ENCODE measurements around the gene MRPL50. TPM values are rescaled to one million over a fixed set of nuclear protein-coding genes. Genes with fewer than 3 reads are reported as not detected.

Gene MRPL50
- total RNA-seq, 3 donors from 2014 or later (not counting 1 experiment from before 2014, with no cell fraction given) = 4.4 to 5.9 (median 5.1) TPM

DNA sequence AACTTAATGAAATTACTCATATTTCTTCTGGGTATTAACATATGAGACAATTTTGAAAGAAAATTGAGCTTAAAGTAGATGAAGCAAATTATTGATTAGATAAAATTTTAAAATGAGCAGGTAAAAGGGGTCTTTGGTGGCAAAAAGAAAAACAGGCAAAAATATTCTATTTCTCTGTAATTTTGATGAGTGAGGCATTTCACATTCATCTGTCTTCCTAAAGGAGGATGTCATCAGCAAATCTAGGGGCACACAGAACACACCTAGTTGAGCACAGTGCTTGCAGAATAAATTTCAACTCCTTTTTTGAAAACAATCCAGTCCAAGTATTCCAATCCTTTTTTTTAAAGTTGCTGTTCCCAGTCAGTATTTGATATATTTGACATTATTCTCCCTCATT, 16.4 kb upstream of the MRPL50 start:
- no peak for ATAC-seq
- peaks cover 26 to 34% of the 10 kb centered on the region in 2 donors for H3K9me3 Mint-ChIP-seq
- no peak overlapping the region for H3K27ac Mint-ChIP-seq

DNA sequence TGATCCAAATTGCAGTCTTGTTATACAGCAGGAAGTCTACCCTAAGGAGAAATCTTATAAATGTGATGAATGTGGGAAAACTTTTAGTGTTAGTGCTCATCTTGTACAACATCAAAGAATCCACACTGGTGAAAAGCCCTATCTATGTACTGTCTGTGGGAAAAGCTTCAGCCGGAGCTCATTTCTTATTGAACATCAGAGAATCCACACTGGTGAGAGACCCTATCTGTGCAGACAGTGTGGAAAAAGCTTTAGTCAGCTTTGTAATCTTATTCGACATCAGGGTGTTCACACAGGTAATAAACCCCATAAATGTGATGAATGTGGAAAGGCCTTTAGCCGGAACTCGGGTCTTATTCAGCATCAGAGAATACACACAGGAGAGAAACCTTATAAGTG, 10.7 kb upstream of the MRPL50 start:
- Mint-ChIP-seq H3K27me3 (ENCODE audit: low read depth in 2 of 2) (no peaks in the 10 kb centered on the region), H3K4me3 (no peak overlapping the region), H3K9me3 (peaks cover 28 to 40% of the 10 kb centered on the region in 2 donors), H3K36me3 (peaks cover 77% of the 10 kb centered on the region), H3K4me1 (peaks cover 0 to 6% of the 10 kb centered on the region in 2 donors), H3K27ac (no peak overlapping the region)
- ATAC-seq (no peak), DNase-seq (no peak)
- no peak overlapping the region for H3K27ac ChIP-seq (ENCODE audit: low read length)
- H3K27me3 ChIP-seq (ENCODE audit: control insufficient read depth, insufficient read depth, low read length) = no peaks in the 10 kb centered on the region
- intact Hi-C loops (cut with micrococcal nuclease) = no loop called here
- peaks cover 49% of the 10 kb centered on the region for H3K36me3 ChIP-seq (ENCODE audit: control insufficient read depth, insufficient read depth, low read length)
- no peak overlapping the region for H3K4me3 ChIP-seq (ENCODE audit: low read length)
- no peaks in the 10 kb centered on the region for H3K4me1 ChIP-seq (ENCODE audit: control insufficient read depth, insufficient read depth, low read length)
- TF ChIP-seq, protein P1, sequence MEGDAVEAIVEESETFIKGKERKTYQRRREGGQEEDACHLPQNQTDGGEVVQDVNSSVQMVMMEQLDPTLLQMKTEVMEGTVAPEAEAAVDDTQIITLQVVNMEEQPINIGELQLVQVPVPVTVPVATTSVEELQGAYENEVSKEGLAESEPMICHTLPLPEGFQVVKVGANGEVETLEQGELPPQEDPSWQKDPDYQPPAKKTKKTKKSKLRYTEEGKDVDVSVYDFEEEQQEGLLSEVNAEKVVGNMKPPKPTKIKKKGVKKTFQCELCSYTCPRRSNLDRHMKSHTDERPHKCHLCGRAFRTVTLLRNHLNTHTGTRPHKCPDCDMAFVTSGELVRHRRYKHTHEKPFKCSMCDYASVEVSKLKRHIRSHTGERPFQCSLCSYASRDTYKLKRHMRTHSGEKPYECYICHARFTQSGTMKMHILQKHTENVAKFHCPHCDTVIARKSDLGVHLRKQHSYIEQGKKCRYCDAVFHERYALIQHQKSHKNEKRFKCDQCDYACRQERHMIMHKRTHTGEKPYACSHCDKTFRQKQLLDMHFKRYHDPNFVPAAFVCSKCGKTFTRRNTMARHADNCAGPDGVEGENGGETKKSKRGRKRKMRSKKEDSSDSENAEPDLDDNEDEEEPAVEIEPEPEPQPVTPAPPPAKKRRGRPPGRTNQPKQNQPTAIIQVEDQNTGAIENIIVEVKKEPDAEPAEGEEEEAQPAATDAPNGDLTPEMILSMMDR (IDR thresholded peaks at IDR 0.05) = no peak
- 96% methylated on average over 4 of the region's 4 CpGs for WGBS (ENCODE audit: insufficient coverage)
- peaks cover 36% of the 10 kb centered on the region for H3K9me3 ChIP-seq (ENCODE audit: control insufficient read depth, insufficient read depth, low read length)

More for the DNA sequence above, 16.4 kb upstream of the MRPL50 start:
- no peak overlapping the region for H3K4me3 ChIP-seq (ENCODE audit: low read length)
- no peaks in the 10 kb centered on the region for H3K4me1 ChIP-seq (ENCODE audit: control insufficient read depth, insufficient read depth, low read length)
- Mint-ChIP-seq H3K4me1 (no peaks in the 10 kb centered on the region), H3K36me3 (peaks cover 45% of the 10 kb centered on the region), H3K4me3 (no peak overlapping the region), H3K27me3 (ENCODE audit: low read depth in 2 of 2) (no peaks in the 10 kb centered on the region)
- H3K36me3 ChIP-seq (ENCODE audit: control insufficient read depth, insufficient read depth, low read length) = no peaks in the 10 kb centered on the region
- TF ChIP-seq, protein P1 (IDR thresholded peaks at IDR 0.05) = no peak
- no peak for DNase-seq
- H3K27ac ChIP-seq (ENCODE audit: low read length) = no peak overlapping the region
- H3K27me3 ChIP-seq (ENCODE audit: control insufficient read depth, insufficient read depth, low read length) = no peaks in the 10 kb centered on the region
- peaks cover 18% of the 10 kb centered on the region for H3K9me3 ChIP-seq (ENCODE audit: control insufficient read depth, insufficient read depth, low read length)
- intact Hi-C loops (cut with micrococcal nuclease) = no loop called here

DNA sequence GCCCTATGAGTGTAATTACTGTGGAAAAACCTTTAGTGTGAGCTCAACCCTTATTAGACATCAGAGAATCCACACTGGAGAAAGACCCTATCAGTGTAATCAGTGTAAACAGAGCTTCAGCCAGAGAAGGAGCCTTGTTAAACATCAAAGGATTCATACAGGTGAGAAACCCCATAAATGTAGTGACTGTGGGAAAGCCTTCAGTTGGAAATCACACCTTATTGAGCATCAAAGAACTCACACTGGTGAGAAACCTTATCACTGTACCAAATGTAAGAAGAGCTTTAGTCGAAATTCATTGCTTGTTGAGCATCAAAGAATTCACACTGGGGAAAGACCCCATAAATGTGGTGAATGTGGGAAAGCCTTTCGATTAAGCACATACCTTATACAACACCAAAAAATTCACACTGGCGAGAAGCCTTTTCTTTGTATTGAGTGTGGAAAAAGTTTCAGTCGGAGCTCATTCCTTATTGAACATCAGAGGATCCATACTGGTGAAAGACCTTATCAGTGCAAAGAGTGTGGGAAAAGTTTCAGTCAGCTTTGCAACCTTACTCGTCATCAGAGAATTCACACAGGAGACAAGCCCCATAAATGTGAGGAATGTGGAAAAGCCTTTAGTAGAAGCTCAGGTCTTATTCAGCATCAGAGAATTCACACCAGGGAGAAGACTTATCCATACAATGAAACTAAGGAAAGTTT, 10.1 kb upstream of the MRPL50 start:
- no peak for ATAC-seq
- no peak overlapping the region for H3K4me3 Mint-ChIP-seq
- Histone ChIP-seq H3K36me3 (ENCODE audit: control insufficient read depth, insufficient read depth, low read length) (peaks cover 55% of the 10 kb centered on the region), H3K4me3 (ENCODE audit: low read length) (no peak overlapping the region), H3K27ac (ENCODE audit: low read length) (no peak overlapping the region), H3K4me1 (ENCODE audit: control insufficient read depth, insufficient read depth, low read length) (no peaks in the 10 kb centered on the region), H3K27me3 (ENCODE audit: control insufficient read depth, insufficient read depth, low read length) (no peaks in the 10 kb centered on the region), H3K9me3 (ENCODE audit: control insufficient read depth, insufficient read depth, low read length) (peaks cover 32% of the 10 kb centered on the region)
- peaks cover 0 to 10% of the 10 kb centered on the region in 2 donors for H3K4me1 Mint-ChIP-seq
- peaks cover 27 to 40% of the 10 kb centered on the region in 2 donors for H3K9me3 Mint-ChIP-seq
- 100% methylated on average over 1 of the region's 5 CpGs for WGBS (ENCODE audit: insufficient coverage)
- intact Hi-C loops (cut with micrococcal nuclease) = no loop called here
- H3K36me3 Mint-ChIP-seq = peaks cover 77% of the 10 kb centered on the region
- no peaks in the 10 kb centered on the region for H3K27me3 Mint-ChIP-seq (ENCODE audit: low read depth in 2 of 2)
- DNase-seq = no peak
- TF ChIP-seq, protein P1 (IDR thresholded peaks at IDR 0.05) = no peak
- no peak overlapping the region for H3K27ac Mint-ChIP-seq

Data from natural killer cell (primary cell).